Naive B cell (primary cell): Measurements from ENCODE around the gene TCP11L2. TPM values are rescaled to one million over a fixed set of nuclear protein-coding genes. Genes with fewer than 3 reads are reported as not detected.

ENCODE experiments used
- ATAC-seq, 2 donors: fragments of 150-1000 bp; cut with Tn5 transposase; 2 replicates each; pipeline ENCODE4 v1.10.0; 2021; ENCODE audit warnings: low read depth in 2 of 2, mild to moderate bottlenecking in 2 of 2, moderate library complexity in 2 of 2
- DNase-seq: peaks from one replicate; pipeline ENCODE4 v3.0.0; 2022
- H3K27ac Mint-ChIP-seq, 6 donors: one replicate each; pipeline ENCODE4 v1.8.0; 2020 to 2022; ENCODE audit warnings: mild to moderate bottlenecking in 6 of 6, mixed read lengths in 6 of 6, moderate library complexity in 5 of 6, inconsistent platforms in 2 of 6
- H3K27me3 Mint-ChIP-seq, 3 donors: one replicate each; pipeline ENCODE4 v1.8.0; 2021 to 2022; ENCODE audit warnings: mixed read lengths in 3 of 3, mild to moderate bottlenecking in 1 of 3
- H3K36me3 Mint-ChIP-seq, 2 donors: one replicate each; pipeline ENCODE4 v1.8.0; 2020 to 2022; ENCODE audit warnings: mixed read lengths in 2 of 2, inconsistent platforms in 1 of 2, mild to moderate bottlenecking in 1 of 2
- H3K4me1 Mint-ChIP-seq, 3 donors: one replicate each; pipeline ENCODE4 v1.8.0; 2020 to 2022; ENCODE audit warnings: mixed read lengths in 3 of 3, inconsistent platforms in 1 of 3, mild to moderate bottlenecking in 1 of 3, moderate library complexity in 1 of 3
- H3K4me3 Mint-ChIP-seq, 8 donors: one replicate each; pipeline ENCODE4 v1.8.0; 2020 to 2022; ENCODE audit warnings: mild to moderate bottlenecking in 8 of 8, mixed read lengths in 8 of 8, moderate library complexity in 8 of 8, inconsistent platforms in 2 of 8
- H3K9me3 Mint-ChIP-seq, 7 donors: one replicate each; pipeline ENCODE4 v1.8.0; 2020 to 2022; ENCODE audit warnings: mixed read lengths in 7 of 7, mild to moderate bottlenecking in 5 of 7, inconsistent platforms in 2 of 7, moderate library complexity in 1 of 7
- polyA plus RNA-seq, 6 donors: library from polyadenylated mRNA; unstranded; fragments of 300-500 nt; fragmentation: Illumina TruSeq; gene quantifications; one replicate each; pipeline ENCODE4 v1.2.3, GENCODE V29; 2021; ENCODE audit warnings: low read depth in 6 of 6

Gene TCP11L2
- polyA plus RNA-seq, 6 donors from 2014 or later: 17.0 to 56.4 (median 47.6) TPM

- H3K9me3 Mint-ChIP-seq: no peaks in the 10 kb centered on the region
- H3K27ac Mint-ChIP-seq: peak overlapping the region in 2 of 6 donors; percentile 10 to 40
- no peaks in the 10 kb centered on the region for H3K27me3 Mint-ChIP-seq
- H3K4me3 Mint-ChIP-seq: no peak overlapping the region
- peaks cover 23 to 45% of the 10 kb centered on the region in 2 donors for H3K36me3 Mint-ChIP-seq
- ATAC-seq (no peak), DNase-seq (no peak)
- H3K4me1 Mint-ChIP-seq: peaks cover 14 to 17% (median 16%) of the 10 kb centered on the region in 3 donors
Measured at GRCh38 chr12:106315523-106315922, 13.0 kb downstream of the TCP11L2 start.

- H3K36me3 Mint-ChIP-seq: peaks cover 40 to 63% of the 10 kb centered on the region in 2 donors
- H3K4me3 Mint-ChIP-seq: no peak overlapping the region
- peaks cover 2 to 5% (median 5%) of the 10 kb centered on the region in 3 donors for H3K4me1 Mint-ChIP-seq
- no peak for DNase-seq
- no peak for ATAC-seq
- no peaks in the 10 kb centered on the region for H3K27me3 Mint-ChIP-seq
- H3K27ac Mint-ChIP-seq: peak overlapping the region in 1 of 6 donors; percentile 39
- no peaks in the 10 kb centered on the region for H3K9me3 Mint-ChIP-seq
Measured at GRCh38 chr12:106317406-106318082, 15.0 kb downstream of the TCP11L2 start.

- Mint-ChIP-seq H3K27ac (peak overlapping the region in 1 of 6 donors; percentile 25), H3K9me3 (no peaks in the 10 kb centered on the region)
Measured at GRCh38 chr12:106321139-106321850, 18.8 kb downstream of the TCP11L2 start.

GRCh38 chr12:106323537-106323936, 21.0 kb downstream of the TCP11L2 start:
- Mint-ChIP-seq H3K4me3 (no peak overlapping the region), H3K4me1 (peaks cover 0 to 13% (median 0%) of the 10 kb centered on the region in 3 donors), H3K27ac (no peak overlapping the region), H3K27me3 (no peaks in the 10 kb centered on the region), H3K9me3 (no peaks in the 10 kb centered on the region), H3K36me3 (peaks cover 48 to 57% of the 10 kb centered on the region in 2 donors)
- DNase-seq: no peak
- no peak for ATAC-seq

More at GRCh38 chr12:106321139-106321850, 18.8 kb downstream of the TCP11L2 start:
- H3K27me3 Mint-ChIP-seq: no peaks in the 10 kb centered on the region
- ATAC-seq (no peak), DNase-seq (no peak)
- H3K4me1 Mint-ChIP-seq: peaks cover 0 to 13% (median 3%) of the 10 kb centered on the region in 3 donors
- no peak overlapping the region for H3K4me3 Mint-ChIP-seq
- peaks cover 57 to 67% of the 10 kb centered on the region in 2 donors for H3K36me3 Mint-ChIP-seq

GRCh38 chr12:106327309-106327869, 24.9 kb downstream of the TCP11L2 start:
- Mint-ChIP-seq H3K27me3 (no peaks in the 10 kb centered on the region), H3K36me3 (peaks cover 43 to 51% of the 10 kb centered on the region in 2 donors), H3K4me3 (no peak overlapping the region), H3K9me3 (no peaks in the 10 kb centered on the region), H3K4me1 (peaks cover 0 to 13% (median 9%) of the 10 kb centered on the region in 3 donors), H3K27ac (peak overlapping the region in 1 of 6 donors; percentile 2)
- DNase-seq: no peak
- no peak for ATAC-seq

- Mint-ChIP-seq H3K36me3 (peaks cover 40 to 44% of the 10 kb centered on the region in 2 donors), H3K4me3 (no peak overlapping the region)
- no peak for ATAC-seq
Measured at GRCh38 chr12:106328735-106329134, 26.2 kb downstream of the TCP11L2 start.

GRCh38 chr12:106329231-106329982, 26.9 kb downstream of the TCP11L2 start:
- no peak for DNase-seq
- Mint-ChIP-seq H3K9me3 (no peaks in the 10 kb centered on the region), H3K27me3 (no peaks in the 10 kb centered on the region), H3K4me1 (peaks cover 0 to 14% (median 9%) of the 10 kb centered on the region in 3 donors), H3K4me3 (no peak overlapping the region), H3K27ac (no peak overlapping the region), H3K36me3 (peaks cover 38% of the 10 kb centered on the region in 2 donors)
- no peak for ATAC-seq

More at GRCh38 chr12:106328735-106329134, 26.2 kb downstream of the TCP11L2 start:
- Mint-ChIP-seq H3K27ac (no peak overlapping the region), H3K27me3 (no peaks in the 10 kb centered on the region), H3K9me3 (no peaks in the 10 kb centered on the region), H3K4me1 (peaks cover 0 to 13% (median 10%) of the 10 kb centered on the region in 3 donors)
- DNase-seq: no peak

GRCh38 chr12:106331599-106331998, 29.1 kb downstream of the TCP11L2 start:
- H3K27ac Mint-ChIP-seq: peak overlapping the region in 1 of 6 donors; percentile 46
- no peak overlapping the region for H3K4me3 Mint-ChIP-seq
- H3K4me1 Mint-ChIP-seq: peaks cover 0 to 19% (median 10%) of the 10 kb centered on the region in 3 donors
- no peak for DNase-seq
- ATAC-seq: no peak
- H3K27me3 Mint-ChIP-seq: no peaks in the 10 kb centered on the region
- H3K36me3 Mint-ChIP-seq: peaks cover 32 to 36% of the 10 kb centered on the region in 2 donors
- H3K9me3 Mint-ChIP-seq: no peaks in the 10 kb centered on the region

- H3K27ac Mint-ChIP-seq: no peak overlapping the region
- no peak overlapping the region for H3K4me3 Mint-ChIP-seq
- DNase-seq (no peak), ATAC-seq (no peak)
- no peaks in the 10 kb centered on the region for H3K27me3 Mint-ChIP-seq
- peaks cover 0 to 19% (median 10%) of the 10 kb centered on the region in 3 donors for H3K4me1 Mint-ChIP-seq
- no peaks in the 10 kb centered on the region for H3K9me3 Mint-ChIP-seq
- H3K36me3 Mint-ChIP-seq: peaks cover 36 to 37% of the 10 kb centered on the region in 2 donors
Measured at GRCh38 chr12:106332536-106332935, 30.0 kb downstream of the TCP11L2 start.

GRCh38 chr12:106333010-106333409, 30.5 kb downstream of the TCP11L2 start:
- Mint-ChIP-seq H3K4me3 (no peak overlapping the region), H3K27ac (no peak overlapping the region)

GRCh38 chr12:106333756-106334155, 31.2 kb downstream of the TCP11L2 start:
- ATAC-seq: no peak
- peaks cover 31 to 42% of the 10 kb centered on the region in 2 donors for H3K36me3 Mint-ChIP-seq
- H3K27ac Mint-ChIP-seq: peak overlapping the region in 2 of 6 donors; percentile 4 to 16
- no peaks in the 10 kb centered on the region for H3K27me3 Mint-ChIP-seq
- DNase-seq: no peak
- no peak overlapping the region for H3K4me3 Mint-ChIP-seq
- no peaks in the 10 kb centered on the region for H3K9me3 Mint-ChIP-seq
- H3K4me1 Mint-ChIP-seq: peaks cover 0 to 19% (median 10%) of the 10 kb centered on the region in 3 donors

More at GRCh38 chr12:106333010-106333409, 30.5 kb downstream of the TCP11L2 start:
- H3K36me3 Mint-ChIP-seq: peaks cover 36 to 37% of the 10 kb centered on the region in 2 donors
- no peaks in the 10 kb centered on the region for H3K27me3 Mint-ChIP-seq
- H3K4me1 Mint-ChIP-seq: peaks cover 0 to 19% (median 10%) of the 10 kb centered on the region in 3 donors
- ATAC-seq: no peak
- no peak for DNase-seq
- no peaks in the 10 kb centered on the region for H3K9me3 Mint-ChIP-seq

GRCh38 chr12:106341086-106341877, 38.7 kb downstream of the TCP11L2 start:
- no peak for DNase-seq
- peaks cover 10 to 46% of the 10 kb centered on the region in 2 donors for H3K36me3 Mint-ChIP-seq
- H3K4me3 Mint-ChIP-seq: no peak overlapping the region
- no peak for ATAC-seq
- H3K27me3 Mint-ChIP-seq: no peaks in the 10 kb centered on the region
- peak overlapping the region in 3 of 6 donors; percentile 29 to 89 (median 30) for H3K27ac Mint-ChIP-seq
- no peaks in the 10 kb centered on the region for H3K9me3 Mint-ChIP-seq
- peaks cover 0 to 5% (median 0%) of the 10 kb centered on the region in 3 donors for H3K4me1 Mint-ChIP-seq
